Activated CD8-positive, alpha-beta memory T cell treated with anti-CD3 and anti-CD28 coated beads, Interleukin-2, amount 50 U/mL, for 48 hours (primary cell): ENCODE measurements around the gene ARFGEF2.
A peak's percentile ranks its signal among the peaks of the same experiment; 100 is the strongest.
"Not testable (repeated sequence)": the region's sequence is repeated elsewhere in the genome, so short reads cannot be mapped to it uniquely, and the experiment has no call there.

Experiments used
- DNase-seq: peaks from one replicate; pipeline ENCODE4 v3.0.0-alpha.2; 2020

ARFGEF2 gene

DNA sequence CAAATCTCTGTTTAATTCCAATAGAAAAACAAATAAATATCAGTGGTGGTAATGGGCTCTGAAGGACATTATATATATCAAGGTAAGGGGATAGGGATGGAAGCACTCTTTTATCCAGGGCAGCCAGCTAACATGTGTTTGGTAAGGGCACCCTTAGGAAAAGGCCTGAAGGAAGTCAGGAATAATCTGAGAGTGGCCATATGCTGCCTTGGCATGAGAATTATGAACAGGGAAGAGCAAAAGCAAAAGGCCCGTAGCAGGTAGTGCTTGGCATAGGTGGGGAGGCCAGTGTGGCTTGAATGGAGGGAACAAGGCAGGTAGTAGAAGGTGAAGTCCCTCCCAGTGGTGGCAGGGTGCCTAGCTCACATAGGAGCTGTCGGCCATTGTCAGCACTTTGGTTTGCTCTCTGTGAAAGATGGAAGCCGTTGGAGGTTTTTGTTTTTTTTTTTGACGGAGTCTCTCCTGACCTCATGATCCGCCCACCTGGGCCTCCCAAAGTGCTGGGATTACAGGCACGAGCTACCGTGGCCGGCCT is 85.0 kb downstream of the ARFGEF2 start:
- no peak for DNase-seq

DNA sequence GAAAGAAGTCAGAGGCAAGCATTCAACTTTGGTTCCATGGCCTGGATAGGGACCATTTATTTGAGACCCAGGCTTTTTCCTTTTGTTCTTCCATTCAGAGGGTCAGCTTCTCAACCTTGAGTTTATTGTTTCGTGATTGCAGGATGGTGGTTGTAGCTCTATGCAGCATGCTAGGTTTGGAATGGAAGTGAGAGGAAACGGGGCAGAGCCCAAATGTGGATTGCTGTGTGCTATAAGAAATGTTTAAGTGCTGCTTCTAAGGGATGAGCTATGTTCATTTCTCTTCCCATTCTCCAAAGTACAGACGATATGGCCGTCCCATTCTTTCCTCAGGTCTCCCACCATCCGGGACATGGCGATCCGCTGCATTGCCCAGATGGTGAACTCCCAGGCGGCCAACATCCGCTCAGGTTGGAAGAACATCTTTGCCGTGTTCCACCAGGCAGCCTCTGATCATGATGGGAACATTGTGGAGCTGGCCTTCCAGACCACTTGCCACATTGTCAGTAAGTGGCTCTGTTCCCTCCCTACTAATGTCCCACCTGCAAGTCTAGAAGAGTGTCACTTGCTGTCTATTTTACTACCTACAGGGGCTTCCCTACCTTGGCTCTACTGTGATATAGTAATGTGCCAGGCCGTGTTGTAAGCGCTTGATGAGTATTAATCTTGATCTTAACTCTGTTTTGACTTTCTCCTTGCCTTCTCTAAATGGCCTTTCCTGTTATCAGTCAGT is 88.6 kb downstream of the ARFGEF2 start:
- no peak for DNase-seq

DNA sequence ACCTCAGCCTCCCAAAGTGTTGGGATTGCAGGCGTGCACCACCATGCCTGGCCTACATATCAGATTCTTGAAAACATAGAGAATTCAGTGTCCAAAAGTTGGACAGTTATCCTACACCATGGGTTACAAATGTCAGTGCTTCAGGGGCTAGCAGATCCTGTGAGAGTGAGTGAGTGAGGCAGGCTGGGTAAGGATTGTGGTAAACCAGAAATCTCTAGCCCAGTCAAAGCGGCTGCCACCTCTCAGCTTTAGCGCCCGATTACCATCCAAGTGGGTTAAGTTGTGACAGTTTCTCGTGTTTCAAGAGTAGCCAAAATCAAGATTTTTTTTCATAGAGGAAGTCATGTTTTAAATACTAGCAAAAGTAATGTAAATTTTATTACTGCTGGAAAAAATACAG is 102.7 kb downstream of the ARFGEF2 start:
- DNase-seq = no peak

- not testable (repeated sequence) for DNase-seq
These were observed 106.7 kb downstream of the ARFGEF2 start for GRCh38 chr20:49028177-49028576.

DNA sequence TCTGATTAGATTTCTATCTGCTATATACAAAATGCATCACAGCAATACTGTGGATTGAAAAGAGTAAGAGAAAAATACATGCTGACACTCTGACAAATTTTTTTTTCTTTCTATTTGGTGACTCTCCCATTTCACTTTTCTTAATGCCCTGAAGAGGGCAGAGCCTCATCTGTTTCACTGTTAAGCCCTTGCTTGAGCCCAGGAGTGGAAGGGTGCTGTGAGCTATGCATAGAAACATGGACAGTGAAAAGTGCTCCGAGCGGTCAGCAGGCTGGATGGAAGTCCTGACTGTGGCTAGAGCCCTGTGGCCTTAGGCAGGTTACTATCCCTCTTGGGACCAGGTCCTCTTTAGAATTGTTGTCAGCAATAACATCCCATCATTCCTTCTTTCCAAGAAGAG is 107.2 kb downstream of the ARFGEF2 start:
- DNase-seq = no peak

GRCh38 chr20:49029203-49029602 is 107.7 kb downstream of the ARFGEF2 start:
- DNase-seq = no peak

- DNase-seq = no peak
These were observed 109.6 kb downstream of the ARFGEF2 start for GRCh38 chr20:49030954-49031619.

DNA sequence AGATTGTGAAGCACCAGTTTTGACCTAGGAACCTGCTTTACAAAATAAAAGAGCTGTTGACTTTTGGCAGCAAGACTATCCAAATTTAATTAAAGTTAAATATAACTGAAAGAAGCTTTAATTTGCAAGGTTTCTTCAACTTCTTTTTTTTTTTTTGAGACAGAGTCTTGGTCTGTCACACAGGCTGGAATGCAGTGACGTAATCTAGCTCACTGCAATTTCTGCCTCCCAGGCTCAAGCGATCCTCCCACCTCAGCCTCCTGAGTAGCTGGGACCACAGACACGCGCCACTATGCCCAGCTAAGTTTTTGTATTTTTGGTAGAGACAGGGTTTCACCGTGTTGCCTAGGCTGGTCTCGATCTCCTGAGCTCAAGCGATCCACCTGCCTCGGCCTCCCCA is 110.9 kb downstream of the ARFGEF2 start:
- DNase-seq = no peak

DNA sequence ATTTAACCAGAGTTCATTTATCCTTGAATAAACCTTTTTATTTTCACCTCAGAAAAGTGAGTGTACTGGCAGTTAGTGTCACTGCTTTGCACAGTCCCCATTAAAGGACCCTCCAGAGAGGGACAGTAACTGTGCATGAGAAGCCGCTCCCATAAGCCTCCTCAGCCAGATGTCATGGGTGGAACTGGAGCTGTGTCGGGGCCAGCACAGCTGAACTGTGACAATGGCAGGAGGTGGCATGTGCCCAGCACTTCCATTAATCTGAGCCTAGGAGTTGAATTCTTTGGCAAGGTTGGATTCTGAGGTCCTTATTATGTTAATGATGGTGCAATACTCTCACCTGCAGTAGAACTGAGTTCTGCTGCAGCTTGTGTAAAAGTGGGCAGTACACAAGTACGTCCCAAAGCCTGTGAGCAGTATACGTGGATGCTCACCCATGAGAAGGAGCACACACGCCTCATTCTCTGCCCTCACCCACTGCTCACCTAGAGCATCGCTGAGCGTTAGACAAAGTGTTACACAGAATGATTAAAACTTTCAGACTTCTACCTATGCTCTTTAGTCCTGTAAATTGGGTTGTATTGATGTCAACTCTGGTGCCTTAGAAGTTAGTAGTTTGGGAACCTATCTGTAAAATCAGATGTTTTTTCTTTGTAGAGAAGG is 112.7 kb downstream of the ARFGEF2 start:
- no peak for DNase-seq

GRCh38 chr20:49037962-49038387 is 116.5 kb downstream of the ARFGEF2 start:
- DNase-seq = no peak

DNA sequence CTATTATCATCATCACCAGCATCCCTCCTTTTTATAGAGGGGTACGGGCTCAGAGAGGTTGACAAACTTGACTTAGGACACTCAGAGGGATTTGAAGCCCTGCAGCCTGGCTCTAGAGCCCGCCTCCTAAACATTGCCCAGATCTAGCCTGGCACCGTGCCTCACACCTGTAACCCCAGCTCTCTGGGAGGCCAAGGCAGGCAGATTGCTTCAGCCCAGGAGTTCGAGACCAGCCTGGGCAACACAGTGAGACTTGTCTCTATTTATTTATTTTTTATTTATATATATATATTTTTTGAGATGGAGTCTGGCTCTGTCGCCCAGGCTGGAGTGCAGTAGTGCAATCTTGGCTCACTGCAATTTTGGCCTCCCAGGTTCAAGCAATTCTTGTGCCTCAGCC is 118.3 kb downstream of the ARFGEF2 start:
- DNase-seq = no peak

DNA sequence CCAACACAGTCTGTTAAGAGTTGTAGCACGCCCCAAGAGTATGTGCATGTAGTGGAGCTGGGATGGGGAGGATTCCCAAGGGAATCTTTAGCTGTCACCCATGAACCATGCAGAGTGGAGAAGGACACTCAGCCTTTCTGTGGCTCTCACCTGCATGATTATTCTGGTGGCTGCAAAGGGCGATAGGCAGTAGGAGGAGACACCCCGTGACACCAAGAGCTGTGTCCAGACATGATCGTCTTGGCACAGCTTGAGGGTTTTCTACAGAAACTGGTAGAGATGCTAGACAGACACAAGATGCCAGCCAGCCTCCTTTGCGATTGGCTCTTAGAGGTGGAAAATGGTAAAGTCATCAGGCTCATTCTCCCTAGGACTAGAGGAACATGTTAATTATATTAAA is 121.5 kb downstream of the ARFGEF2 start:
- no peak for DNase-seq

DNA sequence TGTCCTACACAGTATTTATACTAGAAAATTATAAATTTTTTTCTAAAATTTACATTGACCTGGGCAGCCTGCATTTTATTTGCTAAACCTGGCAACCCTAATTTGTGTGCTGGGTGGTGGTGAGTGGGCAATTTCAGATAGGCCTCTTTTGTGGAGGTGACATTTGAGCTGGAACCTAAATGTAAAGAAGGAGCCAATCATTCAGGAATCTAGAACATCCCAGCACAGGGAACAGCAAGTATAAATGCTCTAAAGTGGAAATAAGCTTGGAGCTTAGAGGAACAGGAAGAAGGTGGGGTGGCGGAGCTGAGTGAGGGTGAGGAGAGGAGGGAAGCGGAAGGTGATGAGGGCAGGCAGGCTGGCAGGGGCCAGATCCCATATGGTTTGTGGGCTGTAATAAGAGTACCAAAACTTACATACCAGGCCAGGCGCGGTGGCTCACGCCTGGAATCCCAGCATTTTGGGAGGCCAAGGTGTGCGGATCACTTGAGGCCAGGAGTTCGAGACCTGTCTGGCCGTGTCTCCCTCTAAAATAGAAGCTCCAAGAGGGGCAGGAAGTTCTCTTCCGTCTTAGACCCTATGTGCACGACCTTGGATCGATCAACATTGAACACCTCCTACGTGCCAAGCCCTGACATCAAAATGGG is 124.1 kb downstream of the ARFGEF2 start:
- no peak for DNase-seq

GRCh38 chr20:49046087-49046900 is 124.8 kb downstream of the ARFGEF2 start, which contains the start of gene CSE1L:
TSS of gene CSE1L (plus strand) at chr20:49046312. CDS start at chr20:49058464, 12,152 bp downstream.
- peak; percentile 99 for DNase-seq

DNA sequence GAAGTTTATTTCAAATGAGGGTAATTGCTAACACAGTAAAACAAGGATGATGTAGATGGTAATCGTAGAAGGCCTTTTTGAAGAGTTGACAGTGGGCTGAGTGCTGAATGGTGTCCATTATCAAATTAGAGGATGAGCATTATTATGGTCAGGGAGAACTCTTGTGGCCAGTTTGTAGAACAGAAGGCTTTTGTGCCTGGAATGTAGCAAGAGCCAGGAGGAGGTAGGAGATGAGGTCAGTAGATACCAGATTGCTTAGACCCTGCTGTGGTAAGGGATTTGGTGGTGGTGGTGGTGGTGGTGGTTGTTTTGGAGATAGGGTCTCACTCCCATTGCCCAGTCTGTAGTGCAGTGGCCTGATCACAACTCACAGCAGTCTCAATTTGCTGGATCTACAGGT is 130.8 kb downstream of the ARFGEF2 start:
- DNase-seq = no peak

GRCh38 chr20:49054056-49054643 is 132.6 kb downstream of the ARFGEF2 start:
- DNase-seq = no peak

GRCh38 chr20:49063279-49063678 is 141.8 kb downstream of the ARFGEF2 start:
- DNase-seq = no peak

DNA sequence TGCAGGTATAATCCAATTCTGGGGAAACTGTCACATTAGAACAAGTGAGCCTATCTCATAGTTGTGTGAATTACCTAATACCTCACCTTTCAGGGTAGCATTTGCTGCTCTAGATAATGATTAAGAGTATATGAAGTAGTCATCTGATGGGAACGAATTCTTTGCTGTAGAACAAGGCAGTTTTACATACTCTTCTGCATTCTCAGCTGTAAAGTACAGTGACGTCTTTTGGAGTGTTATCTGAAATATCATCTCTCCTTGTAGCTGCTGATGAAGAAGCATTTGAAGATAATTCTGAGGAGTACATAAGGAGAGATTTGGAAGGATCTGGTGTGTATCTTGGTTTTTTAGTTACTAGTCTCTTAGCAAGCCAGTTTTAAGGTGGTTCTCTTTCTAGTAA is 153.0 kb downstream of the ARFGEF2 start:
- DNase-seq = no peak

DNA sequence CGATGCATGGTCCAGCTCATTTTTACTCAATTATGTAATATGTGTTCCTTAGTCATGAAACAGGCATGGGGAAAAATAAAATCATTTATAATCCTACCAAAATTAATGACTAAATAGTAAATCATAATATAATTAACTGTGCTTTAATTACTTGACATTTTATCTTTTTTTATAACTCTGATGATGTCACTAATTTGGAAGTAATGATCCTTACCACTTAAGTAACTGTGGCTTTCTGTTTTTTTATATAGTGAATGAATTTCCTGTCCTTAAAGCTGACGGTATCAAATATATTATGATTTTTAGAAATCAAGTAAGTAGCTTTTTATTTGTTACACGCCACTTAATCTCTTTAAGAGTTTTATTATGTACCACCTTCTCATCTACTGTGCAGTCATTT is 156.8 kb downstream of the ARFGEF2 start:
- DNase-seq = no peak

DNA sequence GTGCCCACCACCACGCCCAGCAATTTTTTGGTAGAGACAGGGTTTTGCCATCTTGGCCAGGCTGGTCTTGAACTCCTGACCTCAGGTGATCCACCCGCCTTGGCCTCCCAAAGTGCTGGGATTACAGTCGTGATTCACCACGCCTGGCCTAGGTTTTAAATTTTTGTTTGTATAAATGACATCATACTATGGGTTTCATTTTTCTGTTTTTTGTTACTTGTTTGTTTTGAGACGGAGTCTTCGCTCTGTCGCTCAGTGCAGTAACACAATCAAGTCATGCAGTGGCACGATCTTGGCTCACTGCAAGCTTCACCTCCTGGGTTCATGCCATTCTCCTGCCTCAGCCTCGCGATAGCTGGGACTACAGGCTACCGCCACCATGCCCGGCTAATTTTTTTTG is 160.8 kb downstream of the ARFGEF2 start:
- not testable (repeated sequence) for DNase-seq
